ENCODE data around the gene HDAC4.

HDAC4 gene

GRCh38 chr2:239101807-239102206, 299.0 kb downstream of the HDAC4 start:
- no peak for DNase-seq (ENCODE audit: low read depth in 4 of 4, low spot score in 1 of 4)

GRCh38 chr2:239101071-239101470, 299.7 kb downstream of the HDAC4 start:
- DNase-seq (ENCODE audit: low read depth in 4 of 4, low spot score in 1 of 4): no peak

- no peak for DNase-seq (ENCODE audit: low read depth in 4 of 4, low spot score in 1 of 4)
Observed at GRCh38 chr2:239099474-239099873, 301.3 kb downstream of the HDAC4 start.

GRCh38 chr2:239098288-239098970, 302.4 kb downstream of the HDAC4 start:
- no peak for DNase-seq (ENCODE audit: low read depth in 4 of 4, low spot score in 1 of 4)

DNA sequence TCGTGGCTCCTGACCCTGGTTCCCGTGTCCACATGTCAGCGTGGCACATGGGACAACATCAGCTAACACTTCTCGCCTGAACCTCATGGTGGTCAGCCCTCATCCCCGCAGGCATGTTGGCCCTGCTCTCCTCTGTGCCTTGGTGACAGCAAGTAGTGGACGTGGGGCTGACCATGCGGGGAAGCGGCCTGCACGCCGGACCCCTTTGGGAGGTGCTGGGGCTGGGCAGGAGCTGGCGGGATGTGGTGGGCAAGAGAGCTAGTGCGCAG, 303.5 kb downstream of the HDAC4 start:
- DNase-seq (ENCODE audit: low read depth in 4 of 4, low spot score in 1 of 4): no peak

DNA sequence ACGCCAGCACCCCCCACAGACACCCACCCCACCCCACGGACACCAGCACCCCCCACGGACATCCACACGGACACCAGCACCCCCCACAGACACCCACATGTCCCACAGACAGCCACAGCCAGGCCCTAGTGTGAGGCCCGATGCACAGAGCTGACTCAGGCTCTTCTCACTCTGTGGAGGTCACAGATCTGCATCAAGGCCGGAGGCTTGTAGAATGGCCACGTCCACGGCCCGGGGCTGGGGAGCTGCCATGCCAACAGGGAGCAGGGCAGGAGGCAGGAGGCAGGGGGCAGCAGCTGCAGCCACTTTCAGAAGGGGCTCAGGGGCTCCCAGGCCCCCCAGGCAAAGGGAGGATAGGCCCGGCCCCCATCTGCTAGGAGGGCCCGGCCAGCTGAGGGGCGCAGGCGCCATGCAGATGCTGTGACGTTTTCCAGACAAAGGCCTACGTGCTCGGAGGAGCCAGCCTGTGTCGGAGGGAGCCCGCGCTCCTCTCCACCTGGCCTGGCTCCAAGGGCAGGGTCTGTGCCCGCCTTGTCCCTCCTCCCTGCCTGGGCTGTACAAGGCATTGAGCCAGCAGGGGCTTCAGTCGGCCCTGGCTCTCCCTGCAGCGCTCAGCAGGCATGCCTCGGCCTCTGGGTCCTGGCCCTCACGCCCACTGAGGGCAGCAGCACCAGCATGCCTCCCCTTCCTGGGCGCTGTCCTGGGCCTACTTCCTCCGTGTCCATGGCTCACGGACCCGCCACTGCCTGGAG, 304.0 kb downstream of the HDAC4 start:
- no peak for DNase-seq (ENCODE audit: low read depth in 4 of 4, low spot score in 1 of 4)

- no peak for DNase-seq (ENCODE audit: low read depth in 4 of 4, low spot score in 1 of 4)
Observed at GRCh38 chr2:239095460-239096081, 305.2 kb downstream of the HDAC4 start.

DNA sequence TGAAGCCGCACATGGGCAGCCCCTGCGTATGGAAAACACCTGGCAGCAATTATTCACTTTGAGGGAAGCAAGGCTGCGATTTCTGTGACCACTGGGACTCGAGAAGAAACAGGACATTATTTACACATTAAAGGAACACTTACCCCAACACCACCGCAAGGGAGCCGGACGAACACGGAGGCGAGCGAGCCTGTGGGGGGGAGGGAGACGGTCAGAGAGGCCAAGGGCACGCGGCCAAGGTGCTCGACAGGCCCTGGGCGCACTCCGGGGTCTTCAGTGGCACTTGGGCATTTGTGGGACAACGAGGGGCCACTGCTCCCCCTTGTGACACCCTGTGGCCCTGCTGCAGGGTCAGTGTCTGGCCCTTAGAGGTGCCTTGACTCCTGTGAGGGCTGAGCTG, 306.0 kb downstream of the HDAC4 start:
- DNase-seq (ENCODE audit: low read depth in 4 of 4, low spot score in 1 of 4): no peak

GRCh38 chr2:239093952-239094351, 306.9 kb downstream of the HDAC4 start:
- no peak for DNase-seq (ENCODE audit: low read depth in 4 of 4, low spot score in 1 of 4)

DNA sequence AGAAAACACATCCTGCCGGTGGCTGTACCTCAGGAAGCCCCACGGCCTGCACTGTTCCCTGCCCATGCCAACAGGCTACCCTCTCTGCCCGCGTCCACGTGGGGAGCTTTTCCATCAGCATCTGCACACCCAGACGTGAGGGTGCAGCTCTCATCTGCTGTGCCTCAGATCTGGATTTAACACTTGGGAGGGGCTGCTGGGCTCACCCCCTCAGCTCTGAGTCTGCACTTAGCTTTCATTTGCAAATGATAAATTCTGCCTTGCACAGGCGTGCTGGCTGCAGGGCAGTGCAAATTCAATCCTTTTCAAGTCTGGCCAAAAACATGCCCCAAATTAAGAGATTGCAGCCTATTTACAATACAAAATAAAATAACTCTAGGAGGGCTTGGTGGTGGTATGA, 307.3 kb downstream of the HDAC4 start:
- DNase-seq (ENCODE audit: low read depth in 4 of 4, low spot score in 1 of 4): no peak

- DNase-seq (ENCODE audit: low read depth in 4 of 4, low spot score in 1 of 4): no peak
Observed at GRCh38 chr2:239092571-239093294, 308.1 kb downstream of the HDAC4 start.

GRCh38 chr2:239089884-239090283, 310.9 kb downstream of the HDAC4 start:
- DNase-seq (ENCODE audit: low read depth in 4 of 4, low spot score in 1 of 4): no peak

DNA sequence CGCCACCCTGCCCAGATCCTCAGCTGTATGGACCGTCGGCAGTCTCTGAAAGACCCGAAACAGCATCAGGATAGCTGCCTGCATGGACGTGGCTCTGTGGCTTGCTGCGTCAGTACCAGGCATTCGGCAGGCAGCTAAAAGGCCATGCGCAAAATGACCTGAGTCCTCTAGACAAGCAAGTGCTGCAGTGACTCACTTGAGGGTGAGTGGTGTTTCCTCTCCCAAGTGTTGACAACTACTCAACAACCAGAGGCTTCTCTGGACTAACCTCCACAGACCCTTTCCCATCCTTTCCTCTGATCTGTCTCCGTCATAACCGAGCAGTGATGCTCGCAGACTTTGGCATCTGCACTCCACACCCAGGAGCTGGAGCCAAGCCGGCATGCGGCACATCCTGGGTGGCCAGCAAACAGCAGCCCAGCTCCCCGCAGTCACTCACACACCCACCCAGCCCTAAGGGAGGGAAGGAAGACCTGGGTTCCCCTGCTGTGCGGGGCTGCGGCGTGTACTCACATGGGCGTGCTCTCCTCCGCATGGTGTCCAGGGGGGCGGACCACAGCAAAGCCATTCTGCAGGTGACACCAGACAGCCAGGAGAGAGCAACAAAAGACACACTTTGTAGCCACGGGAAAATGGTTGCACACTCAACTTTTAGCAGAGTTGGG, 313.6 kb downstream of the HDAC4 start:
- DNase-seq (ENCODE audit: low read depth in 4 of 4, low spot score in 1 of 4): no peak

- DNase-seq (ENCODE audit: low read depth in 4 of 4, low spot score in 1 of 4): no peak
Observed at GRCh38 chr2:239086325-239087020, 314.3 kb downstream of the HDAC4 start.

DNA sequence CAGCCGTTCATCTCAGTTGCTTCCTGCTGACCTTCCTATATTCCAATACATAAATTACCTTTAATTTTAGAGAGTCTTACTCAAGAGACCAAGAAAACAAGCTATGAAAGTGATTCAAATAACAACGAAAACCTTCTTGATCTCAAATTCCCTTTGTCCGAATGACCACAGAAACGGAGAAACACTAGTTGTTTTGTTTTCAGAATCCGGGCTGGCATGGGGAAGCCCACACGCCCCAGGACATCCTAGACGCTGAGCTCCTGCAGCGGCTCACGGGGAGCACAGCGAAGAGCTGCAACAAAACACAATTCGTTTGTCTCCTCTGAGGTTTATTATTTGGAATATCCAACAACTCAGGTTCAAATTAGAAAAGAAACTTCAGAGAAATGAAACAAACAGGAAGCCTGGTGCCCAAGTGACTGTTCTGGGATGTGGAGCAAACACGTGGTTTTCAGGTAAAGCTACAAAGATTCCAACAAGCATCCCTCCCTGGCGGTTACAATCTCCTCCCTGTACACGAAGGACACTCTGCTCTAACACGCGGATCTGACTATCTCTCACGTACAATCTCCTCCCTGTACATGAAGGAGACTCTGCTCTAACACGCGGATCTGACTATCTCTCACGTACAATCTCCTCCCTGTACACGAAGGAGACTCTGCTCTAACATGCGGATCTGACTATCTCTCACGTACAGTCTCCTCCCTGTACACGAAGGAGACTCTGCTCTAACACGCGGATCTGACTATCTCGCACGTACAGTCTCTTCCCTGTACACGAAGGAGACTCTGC, 315.4 kb downstream of the HDAC4 start:
- no peak for DNase-seq (ENCODE audit: low read depth in 4 of 4, low spot score in 1 of 4)

GRCh38 chr2:239084007-239084406, 316.8 kb downstream of the HDAC4 start:
- no peak for DNase-seq (ENCODE audit: low read depth in 4 of 4, low spot score in 1 of 4)

DNA sequence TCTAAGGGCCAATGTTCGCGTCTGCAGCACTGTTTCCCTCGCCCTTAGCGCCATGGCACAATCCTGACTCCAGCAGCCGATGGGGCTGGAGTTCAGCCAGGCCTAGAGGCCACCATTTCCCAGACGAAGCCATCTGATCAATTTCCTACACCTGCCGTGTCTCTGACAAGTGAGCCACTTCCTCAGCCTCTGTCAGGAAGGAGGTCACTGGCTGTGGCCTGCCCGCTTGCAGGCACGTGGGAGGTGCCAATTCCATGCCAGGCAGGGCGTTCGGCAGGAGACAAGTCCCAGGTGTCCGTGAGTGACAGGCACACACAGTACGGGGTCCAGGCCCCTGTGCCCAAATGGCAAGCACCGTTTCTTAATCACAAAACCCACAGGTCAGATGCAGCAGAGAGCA, 318.4 kb downstream of the HDAC4 start:
- DNase-seq (ENCODE audit: low read depth in 4 of 4, low spot score in 1 of 4): no peak

DNA sequence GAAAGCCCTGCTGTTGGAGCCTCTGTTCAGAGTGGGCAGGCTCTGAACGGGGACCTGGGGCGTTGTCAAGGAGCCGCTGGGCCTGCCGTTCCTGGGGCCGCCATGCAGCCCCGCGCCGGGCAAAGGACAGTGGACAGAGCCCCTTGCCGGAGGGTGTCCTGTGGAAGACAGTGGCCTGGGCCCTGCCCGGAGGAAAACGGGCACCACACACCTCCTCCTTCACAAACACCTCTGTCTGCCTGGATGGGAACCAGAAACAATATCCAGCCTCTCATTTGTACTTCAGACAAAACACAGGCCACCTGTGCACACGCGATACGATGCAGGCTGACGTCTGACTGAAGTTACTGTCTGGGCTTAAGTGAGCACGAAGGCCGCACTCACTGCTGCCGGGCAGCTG, 319.2 kb downstream of the HDAC4 start:
- DNase-seq (ENCODE audit: low read depth in 4 of 4, low spot score in 1 of 4): no peak

GRCh38 chr2:239081046-239081445, 319.8 kb downstream of the HDAC4 start:
- DNase-seq (ENCODE audit: low read depth in 4 of 4, low spot score in 1 of 4): no peak

DNA sequence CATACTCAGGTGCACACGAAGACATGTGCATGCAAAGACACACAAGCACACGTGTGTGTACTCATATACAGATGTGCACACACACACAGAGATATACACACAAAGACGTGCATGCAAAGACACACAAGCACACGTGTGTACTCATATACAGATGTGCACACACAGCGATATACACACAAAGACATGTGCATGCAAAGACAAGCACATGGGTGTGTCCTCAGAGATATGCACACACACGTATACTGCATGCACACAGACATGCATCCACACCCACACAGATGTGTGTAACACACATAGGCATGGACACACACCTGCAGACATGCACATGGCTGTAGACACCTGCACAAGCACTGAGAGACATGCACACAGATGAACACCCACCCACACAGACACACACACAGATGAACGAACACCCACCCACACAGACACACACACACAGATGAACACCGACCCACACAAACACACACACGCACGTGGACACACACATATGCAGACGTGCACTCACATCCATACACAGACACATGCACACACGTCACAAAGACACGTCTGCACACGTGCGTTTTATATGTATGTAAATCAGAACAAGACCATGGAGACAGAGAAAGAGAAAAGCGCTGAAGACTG, 321.0 kb downstream of the HDAC4 start:
- no peak for DNase-seq (ENCODE audit: low read depth in 4 of 4, low spot score in 1 of 4)

Data from stimulated activated CD4-positive, alpha-beta T cell treated with anti-CD3 and anti-CD28 coated beads, Interleukin-1b, Interleukin-23, amount 100 ng/mL, for 24 hours (primary cell).